SK-N-DZ (cell line): ENCODE results near the gene TET2.

Source experiments
- DNase-seq: peaks from one replicate; pipeline ENCODE4 v3.0.0-alpha.2; 2015; ENCODE audit warnings: low spot score

Gene TET2

DNA sequence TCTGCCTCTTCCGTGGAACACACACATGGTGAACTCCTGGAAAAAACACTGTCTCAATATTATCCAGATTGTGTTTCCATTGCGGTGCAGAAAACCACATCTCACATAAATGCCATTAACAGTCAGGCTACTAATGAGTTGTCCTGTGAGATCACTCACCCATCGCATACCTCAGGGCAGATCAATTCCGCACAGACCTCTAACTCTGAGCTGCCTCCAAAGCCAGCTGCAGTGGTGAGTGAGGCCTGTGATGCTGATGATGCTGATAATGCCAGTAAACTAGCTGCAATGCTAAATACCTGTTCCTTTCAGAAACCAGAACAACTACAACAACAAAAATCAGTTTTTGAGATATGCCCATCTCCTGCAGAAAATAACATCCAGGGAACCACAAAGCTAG, 87.9 kb downstream of the TET2 start:
- no peak for DNase-seq

- DNase-seq = no peak
Observed at GRCh38 chr4:105236202-105236915, 89.7 kb downstream of the TET2 start.

DNA sequence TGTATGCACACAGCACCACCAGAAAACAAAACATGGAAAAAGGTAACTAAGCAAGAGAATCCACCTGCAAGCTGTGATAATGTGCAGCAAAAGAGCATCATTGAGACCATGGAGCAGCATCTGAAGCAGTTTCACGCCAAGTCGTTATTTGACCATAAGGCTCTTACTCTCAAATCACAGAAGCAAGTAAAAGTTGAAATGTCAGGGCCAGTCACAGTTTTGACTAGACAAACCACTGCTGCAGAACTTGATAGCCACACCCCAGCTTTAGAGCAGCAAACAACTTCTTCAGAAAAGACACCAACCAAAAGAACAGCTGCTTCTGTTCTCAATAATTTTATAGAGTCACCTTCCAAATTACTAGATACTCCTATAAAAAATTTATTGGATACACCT, 90.2 kb downstream of the TET2 start:
- DNase-seq = no peak

GRCh38 chr4:105240037-105240436, 93.4 kb downstream of the TET2 start:
- DNase-seq = no peak

- DNase-seq = no peak
Observed at GRCh38 chr4:105241451-105241850, 94.8 kb downstream of the TET2 start.

DNA sequence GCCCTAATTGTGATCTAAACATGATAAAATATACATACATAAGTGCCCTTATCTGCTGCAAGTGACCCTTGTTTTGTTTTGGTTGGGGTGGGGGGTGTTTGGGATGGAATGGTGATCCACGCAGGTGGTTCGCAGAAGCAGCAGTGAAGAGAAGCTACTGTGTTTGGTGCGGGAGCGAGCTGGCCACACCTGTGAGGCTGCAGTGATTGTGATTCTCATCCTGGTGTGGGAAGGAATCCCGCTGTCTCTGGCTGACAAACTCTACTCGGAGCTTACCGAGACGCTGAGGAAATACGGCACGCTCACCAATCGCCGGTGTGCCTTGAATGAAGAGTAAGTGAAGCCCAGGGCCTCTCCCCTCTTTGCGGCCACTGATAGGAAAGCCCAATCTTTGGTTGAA, 96.8 kb downstream of the TET2 start:
- DNase-seq = no peak

DNA sequence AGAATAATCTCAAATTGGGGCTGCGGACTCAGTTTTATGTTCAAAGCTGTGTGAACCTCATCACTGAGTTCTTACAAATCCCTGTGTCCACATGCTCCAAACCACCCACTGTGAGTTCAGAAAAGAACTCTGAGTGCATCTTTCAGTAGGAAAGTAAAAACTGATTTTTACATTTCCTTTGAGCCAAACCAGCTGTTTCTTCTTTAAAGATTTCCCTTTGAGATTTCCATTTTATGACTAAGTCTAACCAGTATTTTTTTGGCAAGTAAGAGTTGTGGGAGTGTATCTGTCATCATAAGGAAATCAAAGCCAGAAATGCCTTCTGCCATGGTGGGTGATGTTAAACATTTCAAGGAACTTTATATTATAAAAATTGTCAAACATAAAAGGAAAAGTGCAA, 100.0 kb downstream of the TET2 start:
- DNase-seq = no peak

GRCh38 chr4:105248613-105249012, 101.9 kb downstream of the TET2 start:
- no peak for DNase-seq

DNA sequence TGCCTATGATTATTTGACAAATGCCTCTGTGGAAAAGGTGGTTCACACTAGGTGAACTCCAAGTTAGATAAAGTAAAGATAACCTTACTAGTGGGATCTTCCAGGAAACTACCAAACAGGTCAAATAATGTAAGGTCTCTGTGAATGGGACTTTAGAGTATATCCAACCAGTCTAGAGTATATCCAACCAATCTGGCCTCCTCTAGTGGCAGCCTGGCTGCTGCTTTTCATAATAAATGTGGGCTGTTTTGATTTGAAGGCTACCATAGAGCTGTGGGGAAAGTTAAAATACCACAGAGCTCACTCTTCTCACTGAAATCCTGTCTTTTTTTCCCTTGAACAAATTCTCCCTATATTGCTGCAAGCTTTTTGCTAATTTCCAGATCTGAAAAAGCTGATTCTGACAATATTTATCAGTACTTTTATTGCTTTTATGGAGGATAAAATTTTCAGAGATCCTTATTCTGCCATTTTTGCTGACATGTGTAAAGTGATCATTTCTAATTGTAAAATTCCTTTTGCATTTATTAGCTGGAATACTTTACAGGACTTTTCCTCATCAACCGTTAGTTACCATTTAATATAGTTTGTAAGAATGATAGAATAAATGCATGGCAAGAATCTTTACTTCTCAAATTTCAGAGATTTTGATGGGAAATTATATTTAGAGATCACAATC, 111.3 kb downstream of the TET2 start:
- DNase-seq = no peak

GRCh38 chr4:105265689-105266088, 119.0 kb downstream of the TET2 start:
- no peak for DNase-seq

GRCh38 chr4:105267280-105267679, 120.6 kb downstream of the TET2 start:
- DNase-seq = no peak

GRCh38 chr4:105272002-105272401, 125.3 kb downstream of the TET2 start:
- no peak for DNase-seq

- no peak for DNase-seq
Observed at GRCh38 chr4:105273230-105273629, 126.6 kb downstream of the TET2 start.

DNA sequence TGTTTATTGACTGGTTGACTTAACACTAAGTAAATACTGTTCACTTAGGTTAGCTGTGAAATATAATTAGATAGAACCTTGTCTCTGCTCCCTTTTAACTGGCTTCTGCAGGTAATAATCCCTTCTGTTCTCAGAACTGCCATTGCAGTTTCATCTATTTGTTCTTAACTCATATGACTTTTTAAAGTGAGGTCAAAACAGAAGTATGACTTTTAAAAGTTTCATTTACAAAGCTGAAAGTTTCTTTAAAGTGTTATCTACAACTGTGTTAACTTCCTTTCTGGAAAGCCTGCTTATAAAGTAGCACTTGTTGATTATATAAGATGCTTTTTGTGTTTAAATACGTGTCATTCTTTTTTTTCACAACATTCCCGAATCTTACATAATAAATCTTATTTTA, 127.4 kb downstream of the TET2 start:
- DNase-seq = no peak

DNA sequence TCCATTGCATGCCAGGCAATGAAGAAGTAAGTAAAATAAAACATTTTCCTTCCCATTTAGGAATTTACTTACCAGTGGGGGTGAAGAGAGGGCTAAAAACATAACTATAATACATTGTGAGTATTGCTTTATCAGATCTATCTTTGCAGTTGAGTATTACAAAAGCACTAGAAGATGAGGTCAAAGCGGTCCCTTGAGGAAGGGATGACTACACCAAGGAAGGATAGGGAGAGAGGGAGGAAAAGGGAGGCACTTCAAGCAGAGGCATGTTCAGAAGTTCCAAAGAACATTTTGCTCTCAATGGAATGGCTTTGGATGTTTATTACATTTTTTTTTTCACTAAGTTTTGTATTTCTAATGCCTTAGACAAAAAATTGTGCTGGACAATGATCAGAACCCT, 127.8 kb downstream of the TET2 start:
- no peak for DNase-seq

DNA sequence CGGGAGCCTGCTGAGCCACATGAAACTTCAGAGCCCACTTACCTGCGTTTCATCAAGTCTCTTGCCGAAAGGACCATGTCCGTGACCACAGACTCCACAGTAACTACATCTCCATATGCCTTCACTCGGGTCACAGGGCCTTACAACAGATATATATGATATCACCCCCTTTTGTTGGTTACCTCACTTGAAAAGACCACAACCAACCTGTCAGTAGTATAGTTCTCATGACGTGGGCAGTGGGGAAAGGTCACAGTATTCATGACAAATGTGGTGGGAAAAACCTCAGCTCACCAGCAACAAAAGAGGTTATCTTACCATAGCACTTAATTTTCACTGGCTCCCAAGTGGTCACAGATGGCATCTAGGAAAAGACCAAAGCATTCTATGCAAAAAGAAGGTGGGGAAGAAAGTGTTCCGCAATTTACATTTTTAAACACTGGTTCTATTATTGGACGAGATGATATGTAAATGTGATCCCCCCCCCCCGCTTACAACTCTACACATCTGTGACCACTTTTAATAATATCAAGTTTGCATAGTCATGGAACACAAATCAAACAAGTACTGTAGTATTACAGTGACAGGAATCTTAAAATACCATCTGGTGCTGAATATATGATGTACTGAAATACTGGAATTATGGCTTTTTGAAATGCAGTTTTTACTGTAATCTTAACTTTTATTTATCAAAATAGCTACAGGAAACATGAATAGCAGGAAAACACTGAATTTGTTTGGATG, 129.9 kb downstream of the TET2 start:
- DNase-seq = no peak

DNA sequence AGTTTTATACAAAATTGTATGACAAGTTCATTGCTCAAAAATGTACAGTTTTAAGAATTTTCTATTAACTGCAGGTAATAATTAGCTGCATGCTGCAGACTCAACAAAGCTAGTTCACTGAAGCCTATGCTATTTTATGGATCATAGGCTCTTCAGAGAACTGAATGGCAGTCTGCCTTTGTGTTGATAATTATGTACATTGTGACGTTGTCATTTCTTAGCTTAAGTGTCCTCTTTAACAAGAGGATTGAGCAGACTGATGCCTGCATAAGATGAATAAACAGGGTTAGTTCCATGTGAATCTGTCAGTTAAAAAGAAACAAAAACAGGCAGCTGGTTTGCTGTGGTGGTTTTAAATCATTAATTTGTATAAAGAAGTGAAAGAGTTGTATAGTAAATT, 131.0 kb downstream of the TET2 start:
- DNase-seq = no peak

- DNase-seq = no peak
Observed at GRCh38 chr4:105279314-105279713, 132.6 kb downstream of the TET2 start.

GRCh38 chr4:105280338-105281123, 133.9 kb downstream of the TET2 start:
- DNase-seq = no peak

GRCh38 chr4:105281124-105281415, 134.4 kb downstream of the TET2 start:
- no peak for DNase-seq

DNA sequence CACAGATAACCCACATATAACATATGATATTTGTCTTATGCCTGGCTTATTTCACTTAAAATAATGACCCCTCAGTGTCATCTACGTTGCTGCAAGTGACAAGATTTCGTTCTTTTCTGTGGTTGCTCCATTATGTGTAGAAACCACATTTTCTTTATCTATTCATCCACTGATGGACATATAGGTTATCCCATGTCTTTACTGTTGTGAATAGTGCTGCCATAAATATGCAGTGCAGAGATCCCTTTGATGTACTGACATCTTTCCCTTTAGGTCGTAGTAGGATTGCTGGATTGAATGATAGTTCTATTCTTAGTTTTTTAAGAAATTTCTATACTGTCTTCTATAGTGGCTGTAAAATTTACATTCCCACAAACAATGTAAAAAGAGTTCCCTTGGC, 135.8 kb downstream of the TET2 start:
- no peak for DNase-seq

DNA sequence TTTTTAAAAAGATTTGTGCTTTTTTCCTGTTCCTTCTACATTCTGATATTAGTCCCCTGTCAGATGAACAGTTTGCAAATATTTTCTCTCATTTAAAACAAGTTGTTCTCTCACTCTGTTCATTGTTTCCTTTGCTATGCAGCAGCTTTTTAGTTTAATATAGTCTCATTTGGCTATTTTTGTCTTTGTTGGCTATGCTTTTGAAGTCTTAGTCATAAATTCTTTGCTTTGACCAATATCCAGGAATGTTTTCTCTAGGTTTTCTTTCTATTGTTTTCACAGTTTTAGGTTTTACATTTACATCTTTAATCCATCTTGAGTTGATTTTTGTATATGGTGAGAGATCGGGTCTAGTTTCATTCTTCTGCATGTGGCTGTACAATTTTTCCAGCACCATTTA, 136.8 kb downstream of the TET2 start:
- DNase-seq = no peak
